ENCODE data around the gene SMYD3.
"Not testable (repeated sequence)": the region's sequence is repeated elsewhere in the genome, so short reads cannot be mapped to it uniquely, and the experiment has no call there.

SMYD3 gene

GRCh38 chr1:245791410-245792312 lies 715.4 kb downstream of the SMYD3 start:
- Mint-ChIP-seq H3K4me3 (no peak overlapping the region), H3K4me1 (peaks cover 0 to 2% of the 10 kb centered on the region in 2 donors), H3K27me3 (no peaks in the 10 kb centered on the region), H3K27ac (no peak overlapping the region), H3K36me3 (peaks cover 3 to 5% of the 10 kb centered on the region in 2 donors), H3K9me3 (no peaks in the 10 kb centered on the region)
- no peak for ATAC-seq (replicated peaks)
- DNase-seq = no peak

GRCh38 chr1:245790441-245790840 lies 716.6 kb downstream of the SMYD3 start:
- H3K27ac Mint-ChIP-seq = no peak overlapping the region
- peaks cover 0 to 2% of the 10 kb centered on the region in 2 donors for H3K4me1 Mint-ChIP-seq
- no peak for DNase-seq
- no peaks in the 10 kb centered on the region for H3K27me3 Mint-ChIP-seq
- no peaks in the 10 kb centered on the region for H3K9me3 Mint-ChIP-seq
- no peak for ATAC-seq (replicated peaks)
- H3K4me3 Mint-ChIP-seq = no peak overlapping the region
- H3K36me3 Mint-ChIP-seq = peaks cover 0 to 3% of the 10 kb centered on the region in 2 donors

GRCh38 chr1:245788886-245789285 lies 718.2 kb downstream of the SMYD3 start:
- no peaks in the 10 kb centered on the region for H3K27me3 Mint-ChIP-seq
- ATAC-seq (replicated peaks) (no peak), DNase-seq (no peak)
- H3K4me3 Mint-ChIP-seq = no peak overlapping the region
- H3K27ac Mint-ChIP-seq = no peak overlapping the region
- H3K36me3 Mint-ChIP-seq = no peaks in the 10 kb centered on the region
- H3K4me1 Mint-ChIP-seq = peaks cover 0 to 2% of the 10 kb centered on the region in 2 donors
- no peaks in the 10 kb centered on the region for H3K9me3 Mint-ChIP-seq

GRCh38 chr1:245788269-245788668 lies 718.8 kb downstream of the SMYD3 start:
- no peak for DNase-seq
- no peak for ATAC-seq (replicated peaks)
- no peaks in the 10 kb centered on the region for H3K9me3 Mint-ChIP-seq
- H3K4me3 Mint-ChIP-seq = no peak overlapping the region
- H3K27me3 Mint-ChIP-seq = no peaks in the 10 kb centered on the region
- H3K27ac Mint-ChIP-seq = no peak overlapping the region
- H3K4me1 Mint-ChIP-seq = peaks cover 0 to 2% of the 10 kb centered on the region in 2 donors
- no peaks in the 10 kb centered on the region for H3K36me3 Mint-ChIP-seq

- Mint-ChIP-seq H3K4me3 (no peak overlapping the region), H3K36me3 (no peaks in the 10 kb centered on the region), H3K9me3 (no peaks in the 10 kb centered on the region), H3K27ac (no peak overlapping the region), H3K4me1 (peaks cover 0 to 2% of the 10 kb centered on the region in 2 donors), H3K27me3 (no peaks in the 10 kb centered on the region)
- ATAC-seq (replicated peaks) = no peak
- DNase-seq = no peak
These were observed 720.1 kb downstream of the SMYD3 start for GRCh38 chr1:245786948-245787347.

GRCh38 chr1:245779797-245780755 lies 727.0 kb downstream of the SMYD3 start:
- H3K36me3 Mint-ChIP-seq = peaks cover 2 to 4% of the 10 kb centered on the region in 2 donors
- no peak overlapping the region for H3K27ac Mint-ChIP-seq
- ATAC-seq (replicated peaks) = no peak

GRCh38 chr1:245777752-245778151 lies 729.3 kb downstream of the SMYD3 start:
- no peak overlapping the region for H3K4me3 Mint-ChIP-seq
- DNase-seq (no peak), ATAC-seq (replicated peaks) (no peak)
- H3K9me3 Mint-ChIP-seq = peaks cover 4 to 7% of the 10 kb centered on the region in 2 donors
- no peaks in the 10 kb centered on the region for H3K4me1 Mint-ChIP-seq
- H3K27me3 Mint-ChIP-seq = no peaks in the 10 kb centered on the region
- peaks cover 2 to 4% of the 10 kb centered on the region in 2 donors for H3K36me3 Mint-ChIP-seq
- no peak overlapping the region for H3K27ac Mint-ChIP-seq

More at GRCh38 chr1:245779797-245780755, 727.0 kb downstream of the SMYD3 start:
- DNase-seq = no peak
- Mint-ChIP-seq H3K4me3 (no peak overlapping the region), H3K4me1 (no peaks in the 10 kb centered on the region), H3K27me3 (no peaks in the 10 kb centered on the region), H3K9me3 (peaks cover 4 to 7% of the 10 kb centered on the region in 2 donors)

- H3K4me1 Mint-ChIP-seq = no peaks in the 10 kb centered on the region
- H3K27me3 Mint-ChIP-seq = no peaks in the 10 kb centered on the region
- peaks cover 2 to 4% of the 10 kb centered on the region in 2 donors for H3K36me3 Mint-ChIP-seq
- ATAC-seq (replicated peaks) (no peak), DNase-seq (no peak)
- no peak overlapping the region for H3K4me3 Mint-ChIP-seq
- no peak overlapping the region for H3K27ac Mint-ChIP-seq
- peaks cover 4 to 7% of the 10 kb centered on the region in 2 donors for H3K9me3 Mint-ChIP-seq
These were observed 730.3 kb downstream of the SMYD3 start for GRCh38 chr1:245776694-245777332.

- Mint-ChIP-seq H3K36me3 (peaks cover 2 to 4% of the 10 kb centered on the region in 2 donors), H3K9me3 (peaks cover 4 to 7% of the 10 kb centered on the region in 2 donors), H3K27ac (no peak overlapping the region), H3K4me3 (no peak overlapping the region), H3K27me3 (no peaks in the 10 kb centered on the region), H3K4me1 (no peaks in the 10 kb centered on the region)
- ATAC-seq (replicated peaks) (no peak), DNase-seq (no peak)
These were observed 730.9 kb downstream of the SMYD3 start for GRCh38 chr1:245776139-245776538.

- not testable (repeated sequence) for H3K4me3 Mint-ChIP-seq; H3K36me3 Mint-ChIP-seq; DNase-seq; H3K4me1 Mint-ChIP-seq; ATAC-seq (replicated peaks); H3K27ac Mint-ChIP-seq; H3K9me3 Mint-ChIP-seq; H3K27me3 Mint-ChIP-seq
These were observed 732.1 kb downstream of the SMYD3 start for GRCh38 chr1:245774931-245775330.

GRCh38 chr1:245774196-245774595 lies 732.9 kb downstream of the SMYD3 start:
- Mint-ChIP-seq H3K4me1 (no peaks in the 10 kb centered on the region), H3K4me3 (no peak overlapping the region), H3K36me3 (peaks cover 2 to 5% of the 10 kb centered on the region in 2 donors), H3K9me3 (peaks cover 0 to 1% of the 10 kb centered on the region in 2 donors), H3K27ac (no peak overlapping the region), H3K27me3 (no peaks in the 10 kb centered on the region)
- DNase-seq = no peak
- ATAC-seq (replicated peaks) = no peak

GRCh38 chr1:245773344-245773743 lies 733.7 kb downstream of the SMYD3 start:
- Mint-ChIP-seq H3K9me3 (no peaks in the 10 kb centered on the region), H3K4me1 (no peaks in the 10 kb centered on the region), H3K27ac (no peak overlapping the region), H3K4me3 (no peak overlapping the region), H3K36me3 (peaks cover 4 to 5% of the 10 kb centered on the region in 2 donors), H3K27me3 (no peaks in the 10 kb centered on the region)
- ATAC-seq (replicated peaks) = no peak
- no peak for DNase-seq

- no peaks in the 10 kb centered on the region for H3K4me1 Mint-ChIP-seq
- H3K36me3 Mint-ChIP-seq = peaks cover 4 to 5% of the 10 kb centered on the region in 2 donors
- H3K4me3 Mint-ChIP-seq = no peak overlapping the region
- H3K27ac Mint-ChIP-seq = no peak overlapping the region
- no peaks in the 10 kb centered on the region for H3K27me3 Mint-ChIP-seq
- H3K9me3 Mint-ChIP-seq = no peaks in the 10 kb centered on the region
- ATAC-seq (replicated peaks) = no peak
- no peak for DNase-seq
These were observed 734.3 kb downstream of the SMYD3 start for GRCh38 chr1:245772739-245773138.

- no peak overlapping the region for H3K27ac Mint-ChIP-seq
- no peak overlapping the region for H3K4me3 Mint-ChIP-seq
These were observed 734.8 kb downstream of the SMYD3 start for GRCh38 chr1:245772325-245772724.

More at GRCh38 chr1:245772325-245772724, 734.8 kb downstream of the SMYD3 start:
- DNase-seq (no peak), ATAC-seq (replicated peaks) (no peak)
- Mint-ChIP-seq H3K9me3 (no peaks in the 10 kb centered on the region), H3K4me1 (no peaks in the 10 kb centered on the region), H3K27me3 (no peaks in the 10 kb centered on the region), H3K36me3 (peaks cover 7% of the 10 kb centered on the region in 2 donors)
